Natural killer cell (primary cell): ENCODE data around the gene IKBKE. TPM values are rescaled to one million over a fixed set of nuclear protein-coding genes. Genes with fewer than 3 reads are reported as not detected.

Experiments
- ATAC-seq, 3 donors: fragments of 150-1000 bp in 2 of 3; fragments of 200-7000 bp in 1 of 3; cut with Tn5 transposase; 1 replicate in 1 of 3; 2 replicates in 2 of 3; pipeline ENCODE4 v1.10.0; 2021; ENCODE audit warnings: mild to moderate bottlenecking in 2 of 3, moderate library complexity in 2 of 3
- DNase-seq, 2 donors: peaks; one replicate each; pipeline versions ENCODE4 v3.0.0 to v3.0.0-alpha.2; 2013 to 2021; ENCODE audit warnings: mixed read lengths in 1 of 2
- H3K27ac ChIP-seq: one replicate; pipeline ENCODE4 v1.5.1; 2013; ENCODE audit warnings: mild to moderate bottlenecking, low read length
- H3K27me3 ChIP-seq: one replicate; pipeline ENCODE4 v1.6.1; 2013; ENCODE audit warnings: low read length; ENCODE audit not compliant: control insufficient read depth, insufficient read depth
- H3K36me3 ChIP-seq: one replicate; pipeline ENCODE4 v1.6.1; 2013; ENCODE audit warnings: low read length; ENCODE audit not compliant: control insufficient read depth, insufficient read depth
- H3K4me1 ChIP-seq: one replicate; pipeline ENCODE4 v1.6.1; 2013; ENCODE audit warnings: low read length; ENCODE audit not compliant: control insufficient read depth, insufficient read depth
- H3K4me3 ChIP-seq: one replicate; pipeline ENCODE4 v1.5.1; 2013; ENCODE audit warnings: low read length
- H3K9me3 ChIP-seq: one replicate; pipeline ENCODE4 v1.6.1; 2013; ENCODE audit warnings: low read length; ENCODE audit not compliant: control insufficient read depth, insufficient read depth
- H3K27ac Mint-ChIP-seq, 2 donors: one replicate each; pipeline ENCODE4 v1.8.0; 2022; ENCODE audit warnings: mild to moderate bottlenecking in 2 of 2, mixed read lengths in 2 of 2, moderate library complexity in 1 of 2
- H3K27me3 Mint-ChIP-seq, 2 donors: one replicate each; pipeline ENCODE4 v1.8.0; 2022; ENCODE audit warnings: low read depth in 2 of 2, mixed read lengths in 2 of 2
- H3K36me3 Mint-ChIP-seq: one replicate; pipeline ENCODE4 v1.8.0; 2022; ENCODE audit warnings: mixed read lengths
- H3K4me1 Mint-ChIP-seq, 2 donors: one replicate each; pipeline ENCODE4 v1.8.0; 2022; ENCODE audit warnings: mixed read lengths in 2 of 2
- H3K4me3 Mint-ChIP-seq: one replicate; pipeline ENCODE4 v1.8.0; 2022; ENCODE audit warnings: mild to moderate bottlenecking, moderate library complexity, mixed read lengths
- H3K9me3 Mint-ChIP-seq, 2 donors: one replicate each; pipeline ENCODE4 v1.8.0; 2022; ENCODE audit warnings: mixed read lengths in 2 of 2
- CTCF ChIP-seq: fragments of 200-600 bp; IDR thresholded peaks from one replicate; pipeline ENCODE4 v1.8.0; 2022; ENCODE audit warnings: antibody characterized with exemption
- WGBS: methylation state at CpG from one replicate; pipeline ENCODE4 v1.1.7; 2013; ENCODE audit warnings: missing lambda C conversion rate; ENCODE audit not compliant: insufficient coverage; 5-methylcytosine and 5-hydroxymethylcytosine counted together
- intact Hi-C: fragments of 100-400 bp; cut with micrococcal nuclease; formaldehyde crosslinking; loops from one replicate; pipeline ENCODE4 v1.14.2; 2022
- total RNA-seq, 4 donors: library from RNA; stranded (reverse); fragments of 120-200 nt in 1 of 4; gene quantifications; one replicate each; pipeline versions ENCODE4 v1.2.3 to v1.2.4, GENCODE V29; 2013 to 2022

Gene IKBKE
- total RNA-seq, 3 donors from 2014 or later (not counting 1 experiment from before 2014, with no cell fraction given), result 31.6 to 34.6 (median 32.2) TPM

- no peak overlapping the region for H3K4me3 Mint-ChIP-seq
- no peaks in the 10 kb centered on the region for H3K27me3 Mint-ChIP-seq
- WGBS, result 81% methylated on average over 4 of the region's 4 CpGs
- Histone ChIP-seq H3K36me3 (peaks cover 29% of the 10 kb centered on the region), H3K27me3 (no peaks in the 10 kb centered on the region), H3K4me1 (peaks cover 23% of the 10 kb centered on the region), H3K9me3 (no peaks in the 10 kb centered on the region), H3K4me3 (no peak overlapping the region), H3K27ac (no peak overlapping the region)
- no peak for DNase-seq
- no peak overlapping the region for H3K27ac Mint-ChIP-seq
- TF ChIP-seq CTCF, result no peak
- H3K4me1 Mint-ChIP-seq, result peaks cover 7 to 9% of the 10 kb centered on the region in 2 donors
- H3K36me3 Mint-ChIP-seq, result peaks cover 2% of the 10 kb centered on the region
- intact Hi-C loops, result no loop called here
- no peak for ATAC-seq
- no peaks in the 10 kb centered on the region for H3K9me3 Mint-ChIP-seq
Observed at GRCh38 chr1:206497363-206497762, 27.1 kb downstream of the IKBKE start.

- no peaks in the 10 kb centered on the region for H3K9me3 Mint-ChIP-seq
- no peak overlapping the region for H3K4me3 ChIP-seq
- peaks cover 23% of the 10 kb centered on the region for H3K4me1 ChIP-seq
- no peaks in the 10 kb centered on the region for H3K27me3 ChIP-seq
- H3K27ac Mint-ChIP-seq, result no peak overlapping the region
- peaks cover 25% of the 10 kb centered on the region for H3K36me3 ChIP-seq
- 97% methylated on average over 3 of the region's 3 CpGs for WGBS
- no peak overlapping the region for H3K4me3 Mint-ChIP-seq
- no peaks in the 10 kb centered on the region for H3K36me3 Mint-ChIP-seq
- H3K9me3 ChIP-seq, result no peaks in the 10 kb centered on the region
- DNase-seq, result no peak
- intact Hi-C loops, result no loop called here
- ATAC-seq, result no peak
- no peak overlapping the region for H3K27ac ChIP-seq
- H3K4me1 Mint-ChIP-seq, result peaks cover 7 to 9% of the 10 kb centered on the region in 2 donors
- H3K27me3 Mint-ChIP-seq, result no peaks in the 10 kb centered on the region
- no peak for TF ChIP-seq CTCF
Observed at GRCh38 chr1:206497774-206498173, 27.5 kb downstream of the IKBKE start.

GRCh38 chr1:206498685-206499084 lies 28.4 kb downstream of the IKBKE start:
- H3K27me3 Mint-ChIP-seq, result no peaks in the 10 kb centered on the region
- Histone ChIP-seq H3K27ac (no peak overlapping the region), H3K36me3 (peaks cover 16% of the 10 kb centered on the region), H3K9me3 (no peaks in the 10 kb centered on the region), H3K27me3 (no peaks in the 10 kb centered on the region), H3K4me1 (peaks cover 25% of the 10 kb centered on the region), H3K4me3 (no peak overlapping the region)
- peaks cover 12 to 17% of the 10 kb centered on the region in 2 donors for H3K4me1 Mint-ChIP-seq
- no peak overlapping the region for H3K27ac Mint-ChIP-seq
- intact Hi-C loops, result no loop called here
- no peaks in the 10 kb centered on the region for H3K9me3 Mint-ChIP-seq
- DNase-seq (no peak), ATAC-seq (no peak)
- WGBS, result 86% methylated on average over 2 of the region's 2 CpGs
- H3K4me3 Mint-ChIP-seq, result no peak overlapping the region
- TF ChIP-seq CTCF, result no peak
- H3K36me3 Mint-ChIP-seq, result no peaks in the 10 kb centered on the region

GRCh38 chr1:206500046-206500445 lies 29.8 kb downstream of the IKBKE start:
- Mint-ChIP-seq H3K9me3 (no peaks in the 10 kb centered on the region), H3K4me1 (peaks cover 26 to 31% of the 10 kb centered on the region in 2 donors), H3K27ac (no peak overlapping the region), H3K27me3 (no peaks in the 10 kb centered on the region), H3K4me3 (no peak overlapping the region), H3K36me3 (no peaks in the 10 kb centered on the region)
- TF ChIP-seq CTCF, result no peak
- H3K9me3 ChIP-seq, result no peaks in the 10 kb centered on the region
- H3K36me3 ChIP-seq, result peaks cover 5% of the 10 kb centered on the region
- H3K4me3 ChIP-seq, result no peak overlapping the region
- H3K4me1 ChIP-seq, result peaks cover 36% of the 10 kb centered on the region
- ATAC-seq (no peak), DNase-seq (no peak)
- H3K27ac ChIP-seq, result no peak overlapping the region
- WGBS, result 95% methylated on average over 3 of the region's 3 CpGs
- intact Hi-C loops, result no loop called here
- no peaks in the 10 kb centered on the region for H3K27me3 ChIP-seq
